HL-60 (cell line): ENCODE data around the gene CEP78.

Experiments
- GABPA ChIP-seq: IDR thresholded peaks from 2 replicates; pipeline ENCODE4 v1.6.1; 2012; ENCODE audit warnings: low read depth
- POLR2AphosphoS5 ChIP-seq: IDR thresholded peaks from 2 replicates; pipeline ENCODE4 v1.6.1; 2012; ENCODE audit warnings: low read depth
- TF ChIP-seq, protein P1 (sequence below): IDR thresholded peaks from one replicate; pipeline ENCODE4 v1.5.1; 2011; ENCODE audit warnings: low read length, control low read depth, inconsistent platforms; ENCODE audit not compliant: insufficient read depth

DNA sequence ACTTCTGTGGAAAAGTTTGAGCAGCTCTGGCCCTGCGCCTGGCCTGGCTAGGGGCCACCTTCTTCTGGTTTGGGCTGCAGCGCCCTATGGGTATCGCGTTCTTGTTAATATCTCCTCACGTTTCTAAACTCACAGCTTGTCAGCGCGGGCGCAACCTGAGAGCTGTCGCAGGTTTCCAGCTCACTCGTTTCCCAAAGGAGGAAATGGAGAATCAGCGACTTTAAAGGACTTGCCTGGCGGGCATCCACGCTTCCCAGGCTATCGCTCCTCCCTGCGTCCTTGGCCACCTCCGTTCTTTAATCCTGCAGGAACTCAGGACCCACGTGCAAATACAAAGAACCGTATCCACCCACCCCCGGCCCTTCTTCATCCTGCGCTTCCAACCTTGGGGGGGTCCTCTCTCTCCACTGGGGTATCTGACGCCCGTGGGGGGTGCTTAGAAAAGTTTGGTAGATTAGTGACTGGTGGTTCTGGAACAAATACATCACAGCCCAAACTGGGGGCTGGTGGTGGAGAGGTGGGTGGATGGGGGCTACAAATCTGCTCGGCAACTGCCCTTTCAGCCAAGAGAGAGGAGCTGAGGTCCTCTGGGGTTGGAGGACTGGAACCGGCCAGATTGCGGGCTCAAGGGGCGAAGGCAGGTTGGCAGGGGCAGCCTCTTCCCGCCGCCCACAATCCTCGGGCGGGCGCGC lies 60.5 kb downstream of the CEP78 start:
- TF ChIP-seq, protein P1, sequence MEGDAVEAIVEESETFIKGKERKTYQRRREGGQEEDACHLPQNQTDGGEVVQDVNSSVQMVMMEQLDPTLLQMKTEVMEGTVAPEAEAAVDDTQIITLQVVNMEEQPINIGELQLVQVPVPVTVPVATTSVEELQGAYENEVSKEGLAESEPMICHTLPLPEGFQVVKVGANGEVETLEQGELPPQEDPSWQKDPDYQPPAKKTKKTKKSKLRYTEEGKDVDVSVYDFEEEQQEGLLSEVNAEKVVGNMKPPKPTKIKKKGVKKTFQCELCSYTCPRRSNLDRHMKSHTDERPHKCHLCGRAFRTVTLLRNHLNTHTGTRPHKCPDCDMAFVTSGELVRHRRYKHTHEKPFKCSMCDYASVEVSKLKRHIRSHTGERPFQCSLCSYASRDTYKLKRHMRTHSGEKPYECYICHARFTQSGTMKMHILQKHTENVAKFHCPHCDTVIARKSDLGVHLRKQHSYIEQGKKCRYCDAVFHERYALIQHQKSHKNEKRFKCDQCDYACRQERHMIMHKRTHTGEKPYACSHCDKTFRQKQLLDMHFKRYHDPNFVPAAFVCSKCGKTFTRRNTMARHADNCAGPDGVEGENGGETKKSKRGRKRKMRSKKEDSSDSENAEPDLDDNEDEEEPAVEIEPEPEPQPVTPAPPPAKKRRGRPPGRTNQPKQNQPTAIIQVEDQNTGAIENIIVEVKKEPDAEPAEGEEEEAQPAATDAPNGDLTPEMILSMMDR, result no peak
- TF ChIP-seq POLR2AphosphoS5 (peak; percentile 9; the same call in 1 of the 2 replicates), GABPA (no peak)
